ENCODE results near the gene TNFSF8.
A peak's percentile ranks its signal among the peaks of the same experiment; 100 is the strongest.

Gene TNFSF8

DNA sequence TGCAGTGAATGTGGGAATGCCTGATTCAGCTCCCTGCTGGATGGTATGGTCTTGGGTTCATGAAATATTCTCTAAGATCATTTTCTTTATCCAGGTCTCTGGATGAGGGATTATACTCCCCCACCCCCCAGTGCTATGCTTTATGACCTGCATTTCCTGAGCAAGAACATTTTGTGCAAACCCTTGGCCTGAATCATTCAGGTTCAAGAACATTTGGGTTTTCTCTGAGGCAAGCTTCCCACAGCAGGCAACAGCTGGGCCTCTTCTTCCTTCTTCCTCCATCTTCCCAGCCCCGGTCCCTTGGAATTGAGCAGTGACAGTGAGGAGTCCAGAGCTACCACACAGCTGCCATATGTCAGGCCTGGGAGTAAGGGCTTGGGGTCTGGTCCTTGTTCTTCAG lies 65.9 kb downstream of the TNFSF8 start:
- no peak for DNase-seq

DNA sequence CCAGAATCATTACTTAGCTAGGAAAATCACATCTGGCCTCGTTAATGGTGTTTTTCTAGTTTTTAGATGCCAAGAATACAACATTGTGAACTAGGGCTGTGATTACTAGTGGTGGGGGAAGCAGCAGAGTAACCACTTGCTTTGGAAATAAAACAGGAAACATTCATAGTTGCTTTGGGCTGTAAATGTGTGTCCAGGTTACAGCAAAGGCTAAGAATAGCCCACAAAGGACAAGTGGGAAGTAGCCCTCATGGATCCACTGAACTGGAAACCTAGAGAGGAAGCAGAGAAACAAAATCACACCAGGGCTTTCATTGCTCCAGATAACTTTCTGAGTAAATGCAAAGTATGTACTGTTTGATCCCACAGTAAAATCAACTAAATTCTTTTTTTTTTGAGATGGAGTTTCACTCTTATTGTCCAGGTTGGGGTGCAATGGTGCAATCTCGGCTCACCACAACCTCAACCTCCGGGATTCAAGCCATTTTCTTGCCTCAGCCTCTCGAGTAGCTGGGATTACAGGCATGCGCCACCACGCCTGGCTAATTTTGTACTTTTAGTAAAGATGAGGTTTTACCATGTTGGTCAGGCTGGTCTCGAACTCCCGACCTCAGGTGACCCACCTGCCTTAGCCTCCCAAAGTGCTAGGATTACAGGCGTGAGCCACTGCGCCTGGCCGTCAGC lies 68.3 kb downstream of the TNFSF8 start:
- DNase-seq: peak; percentile 43

DNA sequence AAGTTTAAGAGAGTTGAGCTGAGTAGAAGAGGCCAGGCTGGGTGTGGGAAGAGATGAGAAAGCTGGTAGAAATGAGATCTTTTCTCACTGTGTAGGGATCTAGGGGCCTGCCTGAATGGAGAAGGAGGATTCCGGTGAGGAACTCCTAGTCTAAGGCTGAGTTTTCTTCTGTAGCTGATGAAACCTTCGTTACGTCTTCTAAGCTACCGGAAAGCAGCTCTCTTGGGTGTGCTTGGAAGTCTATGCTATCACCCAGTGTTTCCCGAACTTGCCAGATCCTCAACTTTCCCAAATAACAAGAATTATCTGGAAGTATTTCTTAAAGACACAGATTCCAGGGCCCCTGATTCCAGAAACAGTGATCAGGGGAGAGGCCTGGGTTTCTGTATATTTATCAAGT lies 69.1 kb downstream of the TNFSF8 start:
- DNase-seq: no peak

DNA sequence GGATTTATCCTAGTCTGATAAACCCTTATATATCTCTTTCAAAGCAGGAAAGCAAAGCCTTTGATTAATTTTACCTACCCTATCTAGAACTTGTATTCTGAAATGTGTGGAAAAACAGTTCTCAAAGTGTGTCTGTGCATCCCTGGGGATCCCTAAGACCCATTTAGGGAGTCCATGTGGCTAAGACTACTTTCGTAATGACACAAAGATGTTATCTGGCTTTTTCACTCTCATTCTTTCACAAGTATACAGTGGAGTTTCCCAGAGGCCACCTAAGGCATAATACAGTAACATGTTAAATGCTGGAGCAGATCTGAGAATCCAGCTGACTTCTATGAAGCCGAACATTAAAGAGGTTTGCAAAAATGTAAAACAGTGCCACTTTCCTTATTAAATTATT lies 70.2 kb downstream of the TNFSF8 start:
- DNase-seq: no peak

DNA sequence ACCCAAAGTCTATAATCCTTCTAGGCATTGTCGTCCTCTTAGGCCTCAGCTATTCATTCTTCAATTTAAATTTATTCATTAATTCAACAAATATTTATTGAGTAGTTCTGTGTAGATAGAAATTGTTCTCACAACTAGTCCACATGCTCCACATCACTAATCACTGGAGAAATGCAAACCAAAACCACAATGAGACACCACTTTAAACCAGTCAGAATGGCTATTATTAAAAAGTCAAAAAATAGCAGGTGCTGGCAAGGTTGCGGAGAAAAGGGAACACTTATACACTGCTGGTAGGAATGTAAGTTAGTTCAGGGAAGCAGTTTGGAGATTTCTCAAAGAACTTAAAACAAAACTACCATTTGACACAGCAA lies 73.5 kb downstream of the TNFSF8 start:
- no peak for DNase-seq

DNA sequence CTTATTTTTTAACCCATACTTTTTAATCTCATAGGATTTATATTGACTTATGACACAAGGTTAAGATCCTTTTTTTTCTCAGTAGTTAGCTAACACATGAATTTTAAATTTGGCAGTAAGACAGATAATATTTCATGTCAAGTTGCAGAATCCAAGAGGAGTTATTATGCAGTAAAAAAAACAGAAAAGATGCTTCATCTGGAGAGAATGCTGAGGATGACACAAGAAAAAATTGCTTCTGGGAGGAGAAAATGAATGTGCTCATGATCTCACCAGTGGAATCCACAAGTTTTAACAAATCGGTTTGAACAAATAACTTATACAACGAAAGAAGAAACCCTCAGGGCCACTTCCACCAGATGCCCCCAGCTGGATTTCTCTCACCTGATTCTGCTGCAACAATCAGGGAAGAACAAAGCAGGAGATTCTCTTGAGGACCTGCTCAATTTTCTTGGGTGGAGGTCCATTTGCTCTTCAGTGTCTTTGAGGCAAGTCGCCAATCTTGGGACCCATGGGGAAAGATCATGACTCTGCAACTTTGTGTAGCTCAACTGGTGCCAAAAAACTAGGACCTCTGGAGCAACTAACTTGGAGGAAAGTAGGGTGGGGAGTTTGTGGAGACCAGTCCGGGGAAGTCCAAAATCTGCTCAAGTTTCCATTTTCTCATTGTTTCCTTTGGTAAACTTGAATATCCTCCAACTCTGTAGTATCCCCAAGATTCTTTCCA lies 74.0 kb downstream of the TNFSF8 start:
- DNase-seq: no peak

DNA sequence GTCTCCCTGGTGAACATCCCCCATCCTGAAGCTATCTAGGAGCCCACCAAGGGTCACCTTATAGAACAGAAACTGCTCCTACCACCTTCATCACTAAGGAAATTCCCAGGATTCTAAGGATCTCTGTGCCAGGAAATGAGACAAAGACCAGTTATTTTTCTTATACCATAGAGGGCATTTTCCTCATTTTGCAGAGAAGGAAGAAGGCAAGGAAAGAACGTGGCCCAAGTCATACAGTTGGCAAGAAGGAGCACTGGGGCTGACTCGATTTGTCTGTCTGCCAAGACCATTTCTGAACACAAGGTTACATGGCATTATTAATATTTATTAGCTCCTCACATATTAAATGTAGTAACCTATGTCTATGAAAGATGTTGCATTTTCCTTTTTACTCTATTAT lies 74.9 kb downstream of the TNFSF8 start:
- no peak for DNase-seq

DNA sequence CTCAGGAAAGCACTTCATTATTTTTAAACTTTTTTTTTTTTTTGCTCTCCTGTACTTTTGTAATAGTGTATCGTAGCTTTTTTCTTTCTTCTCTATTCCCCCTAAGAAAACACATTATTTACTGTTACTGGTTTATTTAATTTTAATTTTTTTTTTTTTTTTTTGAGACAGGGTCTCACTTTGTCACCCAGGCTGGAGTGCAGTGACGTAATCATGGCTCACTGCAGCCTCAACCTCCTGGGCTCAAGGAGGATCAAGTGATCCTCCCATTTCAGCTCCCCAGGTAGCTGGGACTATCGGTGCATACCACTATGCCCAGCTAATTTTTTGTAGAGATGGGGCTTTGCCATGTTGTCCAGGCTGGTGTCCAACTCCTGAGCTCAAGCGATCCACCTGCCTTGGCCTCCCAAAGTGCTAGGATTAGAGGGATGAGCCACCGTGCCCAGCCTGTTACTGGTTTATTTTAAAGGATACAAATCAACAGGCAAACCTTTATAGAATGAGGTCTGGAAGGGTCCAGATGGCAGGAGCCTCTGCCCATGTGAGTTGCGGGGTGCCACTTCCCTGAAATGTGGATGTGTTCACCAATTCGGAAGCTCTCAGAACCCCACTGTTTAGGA lies 75.5 kb downstream of the TNFSF8 start:
- no peak for DNase-seq

GRCh38 chr9:114853071-114853855 lies 77.1 kb downstream of the TNFSF8 start:
- peak; percentile 8 for DNase-seq

- DNase-seq: peak; percentile 85
These were observed 78.3 kb downstream of the TNFSF8 start for GRCh38 chr9:114852050-114852594.

DNA sequence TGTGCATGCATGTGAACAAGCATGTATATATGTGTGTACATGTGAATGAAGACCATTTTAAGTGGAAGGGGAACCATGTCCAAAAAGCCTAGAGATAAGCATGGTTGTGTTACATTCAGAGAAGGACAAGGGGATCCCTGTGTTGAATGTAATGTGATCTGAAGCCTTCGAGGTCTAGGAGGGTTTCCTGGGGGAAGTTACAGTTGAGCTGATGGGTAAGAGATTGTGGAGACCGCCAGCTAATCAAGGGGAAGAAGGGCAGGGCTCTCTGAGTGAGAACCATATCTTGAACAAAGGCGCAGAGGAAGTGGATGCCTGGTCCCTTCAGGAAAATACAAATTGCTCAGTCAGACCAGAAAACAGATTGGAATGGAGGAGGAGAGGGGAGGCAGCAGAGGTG lies 79.1 kb downstream of the TNFSF8 start:
- no peak for DNase-seq
